AG04449 (cell line): ENCODE results near the gene KCNJ18.
"Not testable (repeated sequence)": the region's sequence is repeated elsewhere in the genome, so short reads cannot be mapped to it uniquely, and the experiment has no call there.

Experiments used
- CTCF ChIA-PET: fragments of 350-600 bp; formaldehyde crosslinking; extraction: SDS; loops from one replicate; lab custom pipeline; 2021; ENCODE audit warnings: antibody characterized with exemption; lab: Yijun Ruan, JAX
- POLR2A ChIA-PET: fragments of 400-600, 350-600 bp; formaldehyde crosslinking; extraction: SDS; loops from one replicate; lab custom pipeline; 2020; ENCODE audit warnings: antibody characterized with exemption, inconsistent platforms; lab: Yijun Ruan, JAX
- DNase-seq: peaks from one replicate; pipeline ENCODE4 v3.0.0-alpha.2; 2010; ENCODE audit warnings: low read depth, low spot score
- H3K4me3 ChIP-seq: 2 replicates; pipeline ENCODE4 v1.5.1; 2011; ENCODE audit warnings: low read depth, mild to moderate bottlenecking, control low read depth, low read length
- TF ChIP-seq, protein P1 (sequence below): IDR thresholded peaks from one replicate; pipeline ENCODE4 v1.5.1; 2011; ENCODE audit warnings: mild to moderate bottlenecking, moderate library complexity, low read length, control low read depth, inconsistent platforms; ENCODE audit not compliant: insufficient read depth; ENCODE audit errors: missing control alignments

The KCNJ18 gene

DNA sequence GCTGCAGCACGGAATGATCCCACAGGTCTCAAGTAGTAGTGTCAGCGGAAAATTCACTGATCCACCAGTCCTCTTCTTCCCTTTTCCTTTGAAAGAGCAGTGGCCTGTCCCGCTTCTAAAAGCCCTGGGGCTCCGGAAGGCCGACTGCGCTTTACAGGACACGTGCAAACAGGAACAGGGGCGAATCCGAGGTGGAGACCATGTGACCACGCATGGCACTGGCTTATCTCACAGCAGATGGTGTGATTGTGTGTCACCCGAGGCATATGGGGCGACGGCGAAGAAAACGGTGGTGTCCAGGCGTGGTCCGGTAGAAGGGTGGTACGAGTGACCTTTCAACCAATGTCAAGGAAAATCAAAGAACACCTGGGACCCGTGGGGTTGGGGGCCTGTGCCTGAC is 12.0 kb upstream of the KCNJ18 start:
- POLR2A ChIA-PET: no interaction called here
- no peak overlapping the region for H3K4me3 ChIP-seq
- no peak for DNase-seq
- TF ChIP-seq, protein P1, sequence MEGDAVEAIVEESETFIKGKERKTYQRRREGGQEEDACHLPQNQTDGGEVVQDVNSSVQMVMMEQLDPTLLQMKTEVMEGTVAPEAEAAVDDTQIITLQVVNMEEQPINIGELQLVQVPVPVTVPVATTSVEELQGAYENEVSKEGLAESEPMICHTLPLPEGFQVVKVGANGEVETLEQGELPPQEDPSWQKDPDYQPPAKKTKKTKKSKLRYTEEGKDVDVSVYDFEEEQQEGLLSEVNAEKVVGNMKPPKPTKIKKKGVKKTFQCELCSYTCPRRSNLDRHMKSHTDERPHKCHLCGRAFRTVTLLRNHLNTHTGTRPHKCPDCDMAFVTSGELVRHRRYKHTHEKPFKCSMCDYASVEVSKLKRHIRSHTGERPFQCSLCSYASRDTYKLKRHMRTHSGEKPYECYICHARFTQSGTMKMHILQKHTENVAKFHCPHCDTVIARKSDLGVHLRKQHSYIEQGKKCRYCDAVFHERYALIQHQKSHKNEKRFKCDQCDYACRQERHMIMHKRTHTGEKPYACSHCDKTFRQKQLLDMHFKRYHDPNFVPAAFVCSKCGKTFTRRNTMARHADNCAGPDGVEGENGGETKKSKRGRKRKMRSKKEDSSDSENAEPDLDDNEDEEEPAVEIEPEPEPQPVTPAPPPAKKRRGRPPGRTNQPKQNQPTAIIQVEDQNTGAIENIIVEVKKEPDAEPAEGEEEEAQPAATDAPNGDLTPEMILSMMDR: no peak
- CTCF ChIA-PET: no interaction called here

DNA sequence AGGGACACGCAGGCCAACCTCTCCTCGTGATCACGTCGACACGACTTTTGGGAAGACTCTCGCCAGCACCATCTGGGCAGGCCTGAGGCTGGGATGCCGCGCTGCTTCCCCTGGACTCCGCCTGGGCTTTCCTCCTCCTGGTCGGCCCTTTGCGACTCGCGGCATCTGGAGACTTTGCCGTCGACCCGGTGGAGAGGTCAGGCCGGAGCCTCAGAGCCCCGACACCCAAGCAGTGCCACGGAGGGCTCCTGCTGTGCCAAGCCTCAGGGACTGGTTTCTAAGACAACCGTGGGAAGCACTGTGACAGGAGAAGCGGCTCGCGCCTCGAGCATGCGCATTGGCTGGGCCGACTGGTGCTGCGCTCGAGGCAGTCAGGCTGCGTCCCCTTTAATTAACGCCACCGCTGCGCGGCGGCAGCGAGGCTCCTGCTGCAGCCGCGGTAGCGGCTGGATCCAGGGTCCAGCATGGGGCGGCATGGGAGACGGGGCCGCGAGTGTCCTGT is 11.4 kb upstream of the KCNJ18 start:
- H3K4me3 ChIP-seq, POLR2A ChIA-PET, CTCF ChIA-PET, DNase-seq: not testable (repeated sequence)

DNA sequence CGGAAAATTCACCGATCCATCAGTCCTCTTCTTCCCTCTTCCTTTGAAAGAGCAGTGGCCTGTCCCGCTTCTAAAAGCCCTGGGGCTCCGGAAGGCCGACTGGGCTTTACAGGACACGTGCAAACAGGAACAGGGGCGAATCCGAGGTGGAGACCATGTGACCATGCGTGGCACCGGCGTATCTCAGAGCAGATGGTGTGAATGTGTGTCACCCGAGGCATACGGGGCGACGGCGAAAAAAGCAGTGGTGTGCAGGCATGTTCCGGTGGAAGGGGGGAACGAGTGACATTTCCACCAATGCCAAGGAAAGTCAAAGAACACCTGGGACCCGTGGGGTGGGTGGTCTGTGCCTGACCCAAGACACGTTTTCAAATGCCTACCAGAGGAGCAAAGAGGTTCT is 10.7 kb upstream of the KCNJ18 start:
- POLR2A ChIA-PET, CTCF ChIA-PET, H3K4me3 ChIP-seq, DNase-seq: not testable (repeated sequence)

DNA sequence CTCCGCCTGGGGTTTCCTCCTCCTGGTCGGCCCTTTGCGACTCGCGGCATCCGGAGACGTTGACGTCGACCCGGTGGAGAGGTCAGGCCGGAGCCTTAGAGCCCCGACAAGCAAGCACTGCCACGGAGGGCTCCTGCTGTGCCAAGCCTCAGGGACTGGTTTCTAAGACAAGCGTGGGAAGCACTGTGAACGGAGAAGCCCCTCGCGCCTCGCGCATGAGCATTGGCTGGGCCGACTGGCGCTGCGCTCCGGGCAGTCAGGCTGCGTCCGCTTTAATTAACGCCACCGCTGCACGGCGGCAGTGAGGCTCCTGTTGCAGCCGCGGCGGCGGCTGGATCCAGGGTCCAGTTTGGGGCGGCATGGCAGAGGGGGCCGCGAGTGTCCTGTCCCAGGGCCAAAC is 10.2 kb upstream of the KCNJ18 start:
- DNase-seq, POLR2A ChIA-PET, CTCF ChIA-PET, H3K4me3 ChIP-seq: not testable (repeated sequence)

DNA sequence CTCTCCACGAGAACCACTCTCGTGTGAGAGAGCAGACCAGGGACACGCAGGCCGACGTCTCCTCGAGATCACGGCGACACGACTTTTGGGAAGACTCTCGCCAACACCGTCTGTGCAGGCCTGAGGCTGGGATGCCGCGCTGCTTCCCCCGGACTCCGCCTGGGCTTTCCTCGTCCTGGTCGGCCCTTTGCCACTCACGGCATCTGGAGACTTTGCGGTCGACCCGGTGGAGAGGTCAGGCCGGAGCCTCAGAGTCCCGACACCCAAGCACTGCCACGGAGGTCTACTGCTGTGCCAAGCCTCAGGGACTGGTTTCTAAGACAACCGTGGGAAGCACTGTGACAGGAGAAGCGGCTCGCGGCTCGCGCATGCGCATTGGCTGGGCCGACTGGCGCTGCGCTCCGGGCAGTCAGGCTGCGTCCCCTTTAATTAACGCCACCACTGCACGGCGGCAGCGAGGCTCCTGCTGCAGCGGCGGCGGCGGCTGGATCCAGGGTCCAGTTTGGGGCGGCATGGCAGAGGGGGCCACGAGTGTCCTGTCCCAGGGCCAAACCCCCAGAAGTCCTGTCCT is 9.1 kb upstream of the KCNJ18 start:
- POLR2A ChIA-PET: not testable (repeated sequence)

DNA sequence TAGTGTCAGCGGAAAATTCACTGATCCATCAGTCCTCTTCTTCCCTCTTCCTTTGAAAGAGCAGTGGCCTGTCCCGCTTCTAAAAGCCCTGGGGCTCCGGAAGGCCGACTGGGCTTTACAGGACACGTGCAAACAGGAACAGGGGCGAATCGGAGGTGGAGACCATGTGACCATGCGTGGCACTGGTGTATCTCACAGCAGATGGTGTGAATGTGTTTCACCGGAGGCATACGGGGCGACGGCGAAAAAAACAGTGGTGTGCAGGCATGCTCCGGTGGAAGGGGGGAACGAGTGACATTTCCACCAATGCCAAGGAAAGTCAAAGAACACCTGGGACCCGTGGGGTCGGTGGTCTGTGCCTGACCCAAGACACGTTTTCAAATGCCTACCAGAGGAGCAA is 8.4 kb upstream of the KCNJ18 start:
- H3K4me3 ChIP-seq, CTCF ChIA-PET, POLR2A ChIA-PET, DNase-seq: not testable (repeated sequence)

More for the DNA sequence above, 9.1 kb upstream of the KCNJ18 start:
- DNase-seq, H3K4me3 ChIP-seq, CTCF ChIA-PET: not testable (repeated sequence)

DNA sequence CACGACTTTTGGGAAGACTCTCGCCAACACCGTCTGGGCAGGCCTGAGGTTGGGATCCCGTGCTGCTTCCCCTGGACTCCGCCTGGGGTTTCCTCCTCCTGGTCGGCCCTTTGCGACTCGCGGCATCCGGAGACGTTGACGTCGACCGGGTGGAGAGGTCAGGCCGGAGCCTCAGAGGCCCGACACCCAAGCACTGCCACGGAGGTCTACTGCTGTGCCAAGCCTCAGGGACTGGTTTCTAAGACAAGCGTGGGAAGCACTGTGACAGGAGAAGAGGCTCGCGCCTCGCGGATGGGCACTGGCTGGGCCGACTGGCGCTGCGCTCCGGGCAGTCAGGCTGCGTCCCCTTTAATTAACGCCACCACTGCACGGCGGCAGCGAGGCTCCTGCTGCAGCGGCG is 7.9 kb upstream of the KCNJ18 start:
- DNase-seq, POLR2A ChIA-PET, CTCF ChIA-PET: not testable (repeated sequence)

DNA sequence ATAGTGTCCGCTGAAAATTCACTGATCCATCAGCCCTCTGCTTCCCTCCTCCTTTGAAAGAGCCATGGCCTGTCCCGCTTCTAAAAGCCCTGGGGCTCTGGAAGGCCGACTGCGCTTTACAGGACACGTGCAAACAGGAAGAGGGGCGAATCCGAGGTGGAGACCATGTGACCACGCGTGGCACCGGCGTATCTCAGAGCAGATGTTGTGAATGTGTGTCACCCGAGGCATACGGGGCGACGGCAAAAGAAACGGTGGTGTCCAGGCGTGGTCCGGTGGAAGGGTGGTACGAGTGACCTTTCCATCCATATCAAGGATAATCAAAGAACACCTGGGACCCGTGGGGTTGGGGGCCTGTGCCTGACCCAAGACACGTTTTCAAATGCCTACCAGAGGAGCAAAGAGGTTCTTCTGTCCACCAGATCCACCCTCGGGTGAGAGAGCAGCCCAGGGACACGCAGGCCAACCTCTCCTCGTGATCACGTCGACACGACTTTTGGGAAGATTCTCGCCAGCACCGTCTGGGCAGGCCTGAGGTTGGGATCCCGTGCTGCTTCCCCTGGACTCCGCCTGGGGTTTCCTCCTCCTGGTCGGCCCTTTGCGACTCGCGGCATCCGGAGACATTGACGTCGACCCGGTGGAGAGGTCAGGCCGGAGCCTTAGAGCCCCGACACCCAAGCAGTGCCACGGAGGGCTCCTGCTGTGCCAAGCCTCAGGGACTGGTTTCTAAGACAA is 7.1 kb upstream of the KCNJ18 start:
- CTCF ChIA-PET, DNase-seq, POLR2A ChIA-PET, H3K4me3 ChIP-seq: not testable (repeated sequence)

More for the DNA sequence above, 7.9 kb upstream of the KCNJ18 start:
- H3K4me3 ChIP-seq: not testable (repeated sequence)

DNA sequence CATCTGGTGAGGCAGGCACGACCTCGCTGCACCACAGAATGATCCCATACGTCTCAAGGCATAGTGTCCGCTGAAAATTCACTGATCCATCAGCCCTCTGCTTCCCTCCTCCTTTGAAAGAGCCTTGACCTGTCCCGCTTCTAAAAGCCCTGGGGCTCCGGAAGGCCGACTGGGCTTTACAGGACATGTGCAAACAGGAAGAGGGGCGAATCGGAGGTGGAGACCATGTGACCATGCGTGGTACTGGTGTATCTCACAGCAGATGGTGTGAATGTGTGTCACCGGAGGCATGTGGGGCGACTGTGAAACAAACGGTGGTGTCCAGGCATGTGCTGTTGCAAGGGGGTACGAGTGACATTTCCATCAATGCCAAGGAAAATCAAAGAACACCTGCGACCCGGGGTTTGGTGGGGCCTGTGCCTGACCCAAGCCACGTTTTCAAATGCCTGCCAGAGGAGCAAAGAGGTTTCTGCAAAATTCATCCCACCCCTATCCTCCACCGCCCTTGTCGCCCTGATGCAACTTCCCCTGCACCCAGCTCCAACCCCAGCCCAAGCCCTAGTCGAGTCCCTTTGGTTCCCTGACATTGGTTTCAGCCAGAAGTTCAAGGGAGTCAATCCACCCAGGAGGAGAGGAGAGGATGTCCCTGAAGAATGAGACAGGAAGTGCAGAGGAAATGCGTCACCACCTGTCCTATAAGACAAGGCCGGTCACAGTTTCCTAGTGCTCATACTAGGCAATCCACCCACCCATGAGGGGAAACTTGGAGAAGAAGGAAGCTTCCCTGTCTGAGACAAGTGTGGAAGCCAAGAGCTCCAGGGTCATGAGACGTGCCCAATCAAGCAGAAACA is 5.9 kb upstream of the KCNJ18 start:
- POLR2A ChIA-PET: no interaction called here
- H3K4me3 ChIP-seq: no peak overlapping the region
- CTCF ChIA-PET: no interaction called here
- DNase-seq: no peak
- TF ChIP-seq, protein P1: no peak
